MM.1S (cell line): ENCODE measurements around the gene EIF2B2.

Experiments used
- CTCF ChIP-seq: fragments of 300-600 bp; sonication (generic); IDR thresholded peaks from 2 replicates; pipeline ENCODE4 v1.5.1; 2016; ENCODE audit warnings: antibody characterized with exemption, low read length, mixed read lengths
- EZH2 ChIP-seq: fragments of 300-600 bp; sonication (generic); optimal IDR thresholded peaks from 2 replicates; pipeline ENCODE3; 2017; ENCODE audit warnings: low read depth, mild to moderate bottlenecking, antibody characterized with exemption, low read length, mixed read lengths
- EZH2phosphoT487 ChIP-seq: fragments of 300-600 bp; sonication (generic); IDR thresholded peaks from 2 replicates; pipeline ENCODE4 v1.6.1; 2018; ENCODE audit warnings: antibody characterized with exemption, low read length

GRCh38 chr14:75050852-75051555 lies 48.3 kb downstream of the EIF2B2 start, which contains the start of gene MLH3:
- TF ChIP-seq CTCF: no peak
- TF ChIP-seq EZH2phosphoT487: no peak
- no peak for TF ChIP-seq EZH2
